Measurements from ENCODE around the gene FOXD2.

Gene FOXD2

DNA sequence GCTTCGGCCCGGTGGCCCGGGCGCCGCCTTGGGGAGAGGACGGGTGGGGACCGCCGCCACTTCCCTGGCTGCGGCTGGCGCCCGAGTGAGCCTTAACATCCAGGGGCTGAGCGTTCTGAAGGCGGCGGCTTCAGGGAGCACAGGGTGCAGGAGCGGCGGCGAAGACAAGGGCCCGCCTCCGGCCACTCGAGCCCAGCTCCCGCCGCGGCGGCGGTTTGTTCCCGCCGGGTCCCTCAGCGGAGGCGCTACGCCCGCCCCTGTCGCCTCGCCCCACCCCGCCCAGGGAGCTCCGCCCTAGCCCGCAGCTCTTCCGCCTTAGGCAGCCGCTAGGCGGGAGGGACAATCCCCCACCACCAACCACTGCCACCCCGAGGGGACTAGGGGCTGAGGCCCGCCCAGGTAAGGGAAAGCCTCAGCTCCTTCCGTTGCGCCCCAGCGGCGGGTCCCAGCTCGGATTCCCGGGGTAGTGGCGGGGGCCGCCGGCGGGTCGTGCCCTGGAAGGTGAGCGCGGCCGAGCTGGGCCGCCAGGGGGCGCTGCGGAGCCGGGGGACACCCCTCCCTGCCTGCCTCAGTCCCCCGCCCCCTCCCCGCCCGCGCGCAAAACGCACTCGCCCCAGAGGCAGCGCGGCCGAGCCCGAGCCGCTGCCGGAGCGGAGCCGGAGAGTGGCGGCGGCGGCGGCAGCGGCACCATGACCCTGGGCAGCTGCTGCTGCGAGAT is at the start of gene FOXD2:
TSS of gene FOXD2 (plus strand) at position 598 of the 718 bp plus-strand sequence. CDS start at position 690, 92 bp downstream.
- Mint-ChIP-seq H3K9me3 (no peaks in the 10 kb centered on the region), H3K4me3 (peak within 1 kb of the TSS; percentile 92), H3K27me3 (peaks cover 19% of the 10 kb centered on the region), H3K4me1 (peaks cover 32% of the 10 kb centered on the region), H3K36me3 (no peaks in the 10 kb centered on the region), H3K27ac (peak within 1 kb of the TSS; percentile 65)

DNA sequence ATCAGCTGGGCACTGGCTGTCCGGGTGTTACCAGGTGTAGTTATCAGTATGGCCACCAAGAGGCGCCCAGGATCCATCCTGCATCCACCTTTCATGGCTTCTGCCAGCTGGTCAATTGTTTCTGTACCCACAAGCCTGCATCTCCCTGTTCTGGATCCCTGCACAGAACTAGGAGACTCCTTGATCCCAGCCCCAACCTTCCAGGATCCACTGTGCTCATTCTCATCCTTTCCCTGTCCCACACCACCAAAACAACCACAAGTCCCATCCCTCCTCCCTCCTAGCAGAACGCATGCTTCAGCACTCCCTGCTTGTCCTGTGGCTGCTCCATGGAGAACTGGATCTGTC is 49.0 kb upstream of the FOXD2 start:
- Mint-ChIP-seq H3K4me3 (no peak overlapping the region), H3K9me3 (no peaks in the 10 kb centered on the region), H3K27ac (no peak overlapping the region), H3K27me3 (peaks cover 2% of the 10 kb centered on the region), H3K4me1 (no peaks in the 10 kb centered on the region), H3K36me3 (peaks cover 2% of the 10 kb centered on the region)

DNA sequence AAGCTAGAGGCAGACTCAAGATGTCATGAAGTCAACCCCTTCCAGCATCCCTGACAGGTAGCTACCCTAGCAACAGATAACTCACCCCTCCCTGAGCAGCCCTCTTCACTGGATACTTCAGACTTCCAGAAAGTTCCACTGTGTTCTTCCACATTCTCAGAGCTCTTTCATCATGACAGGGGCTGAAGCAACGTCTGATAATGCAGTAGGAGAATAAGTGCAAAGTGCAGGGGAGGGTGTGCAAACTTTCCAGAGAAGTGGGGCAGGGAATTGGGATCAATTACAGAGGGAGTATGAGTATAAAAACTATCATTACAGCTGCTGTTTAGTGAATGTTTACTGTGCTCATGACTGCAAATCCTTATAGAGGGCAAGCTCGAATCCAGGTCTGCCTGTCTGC is 48.1 kb upstream of the FOXD2 start:
- Mint-ChIP-seq H3K27ac (no peak overlapping the region), H3K4me1 (no peaks in the 10 kb centered on the region), H3K36me3 (no peaks in the 10 kb centered on the region), H3K4me3 (no peak overlapping the region), H3K9me3 (no peaks in the 10 kb centered on the region), H3K27me3 (peaks cover 7% of the 10 kb centered on the region)

DNA sequence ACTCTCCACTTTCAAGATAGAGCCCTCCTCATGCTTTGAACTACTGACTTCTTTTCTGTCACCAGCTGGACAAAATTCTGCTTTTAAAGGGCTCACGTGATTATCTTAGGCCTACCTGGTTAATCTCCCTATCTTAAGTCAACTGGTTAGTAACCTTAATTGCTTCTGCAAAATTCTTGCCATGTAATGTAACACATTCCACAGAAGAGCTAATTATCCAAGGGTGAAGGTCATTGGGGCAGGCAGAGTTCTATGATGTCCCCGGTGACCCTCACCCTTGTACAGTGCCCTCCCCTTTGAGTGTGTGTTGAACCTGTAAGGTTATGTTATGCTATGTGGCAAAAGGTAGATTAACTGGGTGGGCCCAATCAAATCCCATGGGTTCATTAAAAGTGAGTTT is 47.0 kb upstream of the FOXD2 start:
- Mint-ChIP-seq H3K27ac (no peak overlapping the region), H3K4me3 (no peak overlapping the region), H3K27me3 (peaks cover 7% of the 10 kb centered on the region), H3K4me1 (no peaks in the 10 kb centered on the region), H3K9me3 (no peaks in the 10 kb centered on the region), H3K36me3 (no peaks in the 10 kb centered on the region)

DNA sequence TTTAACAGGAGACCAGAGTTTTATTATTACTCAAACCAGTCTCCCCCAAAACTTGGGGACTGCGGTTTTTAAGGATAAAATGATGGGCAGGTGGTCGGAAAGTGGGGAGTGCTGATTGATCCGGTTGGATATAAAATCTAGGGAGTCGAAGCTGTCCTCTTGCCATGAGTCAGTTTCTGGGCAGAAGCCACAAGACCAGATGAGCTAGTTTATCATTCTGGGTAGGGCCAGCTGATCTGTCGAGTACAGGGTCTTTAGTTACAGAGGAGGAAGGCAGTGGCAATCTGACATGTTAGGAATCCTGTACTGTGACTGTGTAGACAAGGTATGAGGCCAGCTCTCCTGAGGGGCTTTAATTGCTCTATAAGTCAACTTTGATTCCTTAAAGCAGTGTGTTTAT is 44.7 kb upstream of the FOXD2 start:
- no peaks in the 10 kb centered on the region for H3K36me3 Mint-ChIP-seq
- no peak overlapping the region for H3K27ac Mint-ChIP-seq
- no peaks in the 10 kb centered on the region for H3K9me3 Mint-ChIP-seq
- no peaks in the 10 kb centered on the region for H3K4me1 Mint-ChIP-seq
- H3K27me3 Mint-ChIP-seq: peaks cover 10% of the 10 kb centered on the region
- no peak overlapping the region for H3K4me3 Mint-ChIP-seq

DNA sequence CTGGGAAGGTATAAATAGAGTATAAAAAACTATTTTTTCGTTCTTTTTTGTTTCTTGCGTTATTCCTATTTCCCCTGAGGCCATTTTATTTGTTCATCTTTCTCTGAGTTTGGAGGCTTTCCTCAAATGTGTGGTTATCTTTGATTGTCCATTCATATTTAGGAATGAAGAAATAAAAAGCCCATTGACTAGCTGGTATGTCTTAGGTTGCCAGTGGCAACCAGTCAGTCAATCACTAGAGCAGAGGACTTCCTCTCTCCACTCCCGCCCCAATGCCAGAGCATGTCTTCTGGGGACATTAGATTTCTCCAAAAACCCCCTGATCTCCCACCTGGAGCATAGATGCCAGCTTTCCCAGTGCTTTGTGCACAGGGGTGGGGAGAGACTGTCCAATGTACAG is 42.4 kb upstream of the FOXD2 start:
- Mint-ChIP-seq H3K27me3 (peaks cover 12% of the 10 kb centered on the region), H3K4me3 (no peak overlapping the region), H3K36me3 (no peaks in the 10 kb centered on the region), H3K4me1 (no peaks in the 10 kb centered on the region), H3K27ac (no peak overlapping the region), H3K9me3 (no peaks in the 10 kb centered on the region)

DNA sequence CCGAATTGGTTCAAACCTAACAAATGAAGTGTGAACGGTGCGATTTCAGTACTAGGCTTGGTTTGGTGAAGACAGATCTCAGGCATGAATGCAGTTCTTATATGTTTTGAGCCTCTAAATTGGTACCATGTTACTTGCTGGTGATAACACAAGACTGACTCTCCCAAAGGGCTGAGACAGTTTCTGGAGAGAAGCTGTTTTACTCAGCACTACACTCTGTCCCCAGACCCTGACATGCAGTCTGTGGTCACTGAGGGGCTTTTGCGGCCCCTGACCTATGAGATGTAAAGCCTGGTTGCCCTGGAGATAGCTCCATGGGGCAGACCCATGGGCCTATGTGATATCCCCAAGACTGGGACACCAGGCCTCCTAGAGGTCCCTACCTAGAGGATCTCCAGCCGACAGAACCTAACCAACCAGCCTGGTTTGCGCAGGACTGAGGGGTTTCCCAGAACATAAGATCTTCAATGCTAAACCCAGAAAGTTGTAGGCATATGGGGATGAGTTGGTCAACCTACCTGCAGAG is 41.1 kb upstream of the FOXD2 start:
- Mint-ChIP-seq H3K4me1 (no peaks in the 10 kb centered on the region), H3K9me3 (no peaks in the 10 kb centered on the region), H3K36me3 (no peaks in the 10 kb centered on the region), H3K27me3 (peaks cover 16% of the 10 kb centered on the region), H3K4me3 (no peak overlapping the region), H3K27ac (no peak overlapping the region)

DNA sequence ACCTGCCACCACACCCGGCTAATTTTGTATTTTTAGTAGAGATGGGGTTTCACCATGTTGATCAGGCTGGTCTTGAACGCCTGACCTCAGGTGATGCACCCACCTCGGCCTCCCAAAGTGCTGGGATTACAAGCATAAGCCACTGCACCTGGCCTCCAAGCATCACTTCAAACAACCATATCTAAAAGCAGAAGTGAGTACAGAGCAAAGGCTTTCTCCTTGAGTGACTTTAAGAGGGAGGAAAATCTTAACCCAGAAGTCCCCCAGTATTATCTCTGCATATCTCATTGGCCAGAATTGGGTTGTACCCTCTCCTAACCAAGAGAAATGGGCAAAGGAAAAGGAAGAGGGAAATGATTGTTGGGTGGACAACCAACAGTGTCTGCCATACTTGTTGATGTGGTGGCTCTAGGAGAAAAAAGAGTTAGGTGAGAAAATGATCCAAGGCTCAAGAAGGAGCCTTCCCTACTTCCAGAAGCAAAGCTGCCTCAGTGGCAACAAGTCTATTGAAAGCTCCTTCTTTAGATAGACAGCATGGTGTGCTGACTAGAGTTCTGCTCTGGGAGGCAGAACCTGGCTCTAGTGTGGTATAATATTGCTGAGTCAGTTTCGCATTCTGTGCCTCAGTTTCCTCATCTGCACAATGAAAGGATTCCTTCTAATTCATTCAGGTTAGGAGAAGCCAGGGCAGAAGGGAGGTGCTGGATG is 38.6 kb upstream of the FOXD2 start:
- peaks cover 12% of the 10 kb centered on the region for H3K27me3 Mint-ChIP-seq
- no peaks in the 10 kb centered on the region for H3K36me3 Mint-ChIP-seq
- H3K4me1 Mint-ChIP-seq: no peaks in the 10 kb centered on the region
- no peaks in the 10 kb centered on the region for H3K9me3 Mint-ChIP-seq
- H3K4me3 Mint-ChIP-seq: no peak overlapping the region
- no peak overlapping the region for H3K27ac Mint-ChIP-seq

DNA sequence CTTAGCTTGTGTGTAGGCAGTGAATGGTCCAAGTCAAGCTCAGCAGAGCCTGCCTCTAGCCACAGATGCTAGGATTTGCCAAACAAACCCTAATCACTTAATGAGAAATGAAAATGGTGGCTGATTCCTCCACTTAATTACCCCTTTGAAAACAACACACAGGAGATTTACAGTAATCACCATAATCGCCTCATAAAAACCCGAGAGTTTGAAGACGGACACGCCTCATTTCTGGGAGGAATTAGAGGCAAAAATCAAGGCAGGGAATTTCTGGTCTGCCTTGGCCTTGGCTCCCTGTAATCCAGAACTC is 38.0 kb upstream of the FOXD2 start:
- no peaks in the 10 kb centered on the region for H3K4me1 Mint-ChIP-seq
- H3K9me3 Mint-ChIP-seq: no peaks in the 10 kb centered on the region
- no peak overlapping the region for H3K4me3 Mint-ChIP-seq
- H3K27me3 Mint-ChIP-seq: peaks cover 9% of the 10 kb centered on the region
- no peaks in the 10 kb centered on the region for H3K36me3 Mint-ChIP-seq
- H3K27ac Mint-ChIP-seq: no peak overlapping the region

DNA sequence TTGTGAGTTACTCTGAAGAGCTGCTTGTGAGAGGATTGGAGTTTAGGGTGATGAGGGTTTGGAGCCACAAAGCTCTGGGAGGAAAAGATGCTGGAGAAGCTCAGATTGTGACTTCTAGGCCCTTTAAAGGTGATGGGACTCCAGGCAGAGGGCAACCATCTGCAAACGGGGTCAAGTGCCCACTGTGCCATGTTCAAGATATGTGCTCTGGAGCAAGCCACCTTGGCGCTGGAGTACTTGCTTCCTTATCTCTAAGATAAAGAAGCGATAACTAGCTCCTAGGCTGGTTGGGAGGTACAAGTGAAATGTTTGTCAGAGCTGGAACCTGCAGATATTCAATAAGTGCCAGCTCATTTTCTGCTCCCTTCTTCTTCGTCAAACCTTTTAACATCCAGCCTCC is 36.1 kb upstream of the FOXD2 start:
- H3K4me3 Mint-ChIP-seq: no peak overlapping the region
- no peaks in the 10 kb centered on the region for H3K36me3 Mint-ChIP-seq
- H3K27ac Mint-ChIP-seq: no peak overlapping the region
- peaks cover 14% of the 10 kb centered on the region for H3K27me3 Mint-ChIP-seq
- no peaks in the 10 kb centered on the region for H3K4me1 Mint-ChIP-seq
- no peaks in the 10 kb centered on the region for H3K9me3 Mint-ChIP-seq

DNA sequence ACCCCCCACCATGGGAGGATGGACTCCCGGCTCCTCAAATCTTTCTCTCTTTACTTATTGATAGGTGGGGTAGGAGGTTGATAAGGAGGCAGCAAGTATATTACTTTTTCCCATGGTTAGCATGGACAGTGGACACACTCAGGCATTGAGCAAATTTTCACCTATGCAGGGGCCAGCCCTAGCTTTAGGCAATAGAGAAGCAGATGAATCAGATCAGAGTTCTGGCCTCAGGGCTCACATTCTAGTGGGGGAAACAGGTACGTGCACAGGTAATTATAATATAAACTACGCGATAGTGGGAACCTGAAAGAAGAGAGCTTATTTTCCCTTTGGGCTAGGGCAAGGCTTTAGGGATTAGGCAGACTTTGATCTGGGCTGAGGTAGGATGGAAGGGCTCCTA is 35.3 kb upstream of the FOXD2 start:
- H3K4me3 Mint-ChIP-seq: no peak overlapping the region
- H3K36me3 Mint-ChIP-seq: no peaks in the 10 kb centered on the region
- no peaks in the 10 kb centered on the region for H3K9me3 Mint-ChIP-seq
- no peaks in the 10 kb centered on the region for H3K4me1 Mint-ChIP-seq
- no peak overlapping the region for H3K27ac Mint-ChIP-seq
- H3K27me3 Mint-ChIP-seq: peaks cover 10% of the 10 kb centered on the region

DNA sequence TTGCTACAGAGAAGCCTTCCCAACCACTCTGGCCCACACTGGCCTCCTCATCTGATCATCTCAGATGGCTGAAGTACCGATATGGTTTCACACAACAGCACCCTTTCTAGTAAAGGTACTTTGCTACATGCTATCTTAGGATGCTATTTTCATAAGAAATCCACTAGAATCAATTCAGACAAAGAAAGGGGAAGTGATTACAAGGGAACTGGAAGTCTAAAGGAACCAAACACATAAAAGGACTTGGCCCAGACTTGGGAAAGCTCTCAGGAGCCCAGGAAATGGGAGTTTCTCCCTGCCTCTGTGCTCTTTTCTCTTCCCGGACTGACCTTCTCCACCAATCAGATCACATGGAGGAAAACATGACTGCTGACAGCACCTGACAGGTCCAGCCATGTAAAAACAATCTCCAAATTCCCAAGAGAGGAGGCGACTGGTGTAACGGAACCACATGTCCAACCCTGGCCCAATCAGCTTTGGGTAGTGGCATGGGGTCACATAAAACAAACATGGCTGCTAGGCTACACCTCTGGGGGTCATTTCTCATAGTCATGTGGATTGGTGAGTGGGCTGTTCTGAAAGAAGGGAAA is 34.4 kb upstream of the FOXD2 start:
- Mint-ChIP-seq H3K36me3 (no peaks in the 10 kb centered on the region), H3K27ac (no peak overlapping the region), H3K4me1 (no peaks in the 10 kb centered on the region), H3K9me3 (no peaks in the 10 kb centered on the region), H3K27me3 (peaks cover 10% of the 10 kb centered on the region), H3K4me3 (no peak overlapping the region)

DNA sequence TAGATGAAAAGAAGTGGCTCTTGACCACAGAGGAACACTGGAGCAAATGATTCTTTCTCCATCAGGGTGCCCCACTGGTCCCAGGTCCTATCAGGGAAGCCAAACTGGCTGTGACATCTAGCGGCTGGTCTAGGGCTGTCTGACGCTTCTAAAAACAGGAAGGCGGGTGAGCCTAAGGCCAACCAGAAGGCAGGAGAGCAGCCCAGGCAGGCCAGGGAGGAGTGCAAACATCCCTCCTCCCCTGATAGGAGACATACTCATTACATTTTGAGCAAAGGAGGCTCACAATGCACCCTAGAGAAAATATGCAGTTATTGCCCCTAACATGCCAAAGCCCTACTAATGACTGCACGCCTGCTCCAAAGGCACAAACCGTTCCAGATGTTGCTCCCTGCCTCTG is 32.1 kb upstream of the FOXD2 start:
- no peaks in the 10 kb centered on the region for H3K9me3 Mint-ChIP-seq
- no peak overlapping the region for H3K4me3 Mint-ChIP-seq
- peaks cover 9% of the 10 kb centered on the region for H3K27me3 Mint-ChIP-seq
- H3K4me1 Mint-ChIP-seq: no peaks in the 10 kb centered on the region
- no peaks in the 10 kb centered on the region for H3K36me3 Mint-ChIP-seq
- H3K27ac Mint-ChIP-seq: no peak overlapping the region

DNA sequence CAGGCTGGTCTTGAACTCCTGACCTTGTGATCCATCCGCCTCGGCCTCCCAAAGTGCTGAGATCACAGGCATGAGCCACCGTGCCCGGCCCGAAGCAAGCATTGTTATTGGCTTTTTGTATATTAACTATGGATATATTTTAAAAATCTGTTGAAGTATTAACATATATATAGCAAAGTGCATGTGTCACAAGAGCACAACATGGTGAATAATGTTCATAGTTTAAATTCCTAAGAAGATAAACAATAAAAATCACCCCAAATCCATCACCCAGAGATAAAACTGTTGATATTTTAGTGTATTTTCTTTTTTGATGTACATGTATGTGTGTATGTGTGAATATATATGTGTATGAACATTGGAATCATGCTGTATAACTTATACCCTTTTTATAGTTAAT is 30.9 kb upstream of the FOXD2 start:
- no peaks in the 10 kb centered on the region for H3K4me1 Mint-ChIP-seq
- H3K36me3 Mint-ChIP-seq: no peaks in the 10 kb centered on the region
- peaks cover 4% of the 10 kb centered on the region for H3K27me3 Mint-ChIP-seq
- H3K4me3 Mint-ChIP-seq: no peak overlapping the region
- H3K9me3 Mint-ChIP-seq: no peaks in the 10 kb centered on the region
- H3K27ac Mint-ChIP-seq: no peak overlapping the region

DNA sequence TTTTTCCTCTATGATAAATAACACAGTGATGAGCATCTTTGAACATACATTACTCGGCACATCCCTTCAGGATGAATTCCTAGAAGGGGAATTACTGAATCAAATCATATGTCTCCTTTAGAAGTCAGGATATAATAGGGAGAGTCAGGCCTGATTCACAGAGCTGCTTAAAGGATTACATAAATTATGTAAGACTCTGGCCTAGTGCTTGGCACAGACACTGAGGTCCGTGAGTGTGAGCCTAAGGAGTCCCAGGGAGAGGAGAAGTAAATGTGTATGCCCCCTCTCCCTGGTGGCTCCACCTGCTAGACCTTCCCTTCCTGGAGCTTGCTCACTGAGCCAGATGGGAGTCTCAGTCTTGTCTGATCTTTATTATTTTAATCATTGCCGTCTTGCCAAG is 30.4 kb upstream of the FOXD2 start:
- Mint-ChIP-seq H3K27ac (no peak overlapping the region), H3K27me3 (peaks cover 4% of the 10 kb centered on the region), H3K4me3 (no peak overlapping the region), H3K9me3 (no peaks in the 10 kb centered on the region), H3K4me1 (no peaks in the 10 kb centered on the region), H3K36me3 (no peaks in the 10 kb centered on the region)

DNA sequence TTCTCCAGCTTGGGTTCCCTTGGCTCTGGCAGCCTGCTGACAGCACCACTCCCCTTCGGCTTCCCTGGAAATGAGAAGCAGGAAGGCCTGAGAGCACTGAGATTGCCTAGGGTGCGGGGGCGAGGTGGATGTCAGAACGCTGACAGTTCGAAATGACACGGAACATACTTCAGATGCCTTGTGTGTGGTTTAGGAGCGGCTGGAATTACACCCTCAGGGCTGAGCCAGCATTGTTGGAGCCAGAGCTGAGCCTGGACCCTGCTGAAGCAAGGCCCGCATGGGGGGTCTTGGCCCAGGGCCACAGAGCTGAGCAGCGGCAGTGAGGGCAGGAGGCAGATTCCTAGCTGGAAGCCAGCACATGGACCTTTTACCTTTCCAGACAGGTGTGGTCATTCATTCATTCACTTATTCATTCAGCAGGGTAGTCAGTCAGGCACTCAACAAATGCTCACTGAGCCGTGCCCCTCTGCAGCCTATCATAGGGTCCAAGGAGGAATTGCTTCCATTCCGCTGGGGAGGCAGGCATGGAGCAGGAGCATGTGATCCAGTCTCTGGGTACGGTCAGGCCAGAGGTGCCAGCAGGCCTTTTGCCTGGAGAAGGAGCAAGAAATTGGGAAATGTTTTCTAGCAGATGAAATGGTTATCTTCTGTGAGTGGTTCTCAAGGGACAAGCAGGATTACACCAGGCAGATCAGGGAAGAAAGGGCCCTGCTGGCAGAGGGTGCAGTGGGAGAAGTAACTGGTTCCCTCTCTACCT is 28.4 kb upstream of the FOXD2 start:
- H3K9me3 Mint-ChIP-seq: no peaks in the 10 kb centered on the region
- no peak overlapping the region for H3K4me3 Mint-ChIP-seq
- H3K27ac Mint-ChIP-seq: no peak overlapping the region
- no peaks in the 10 kb centered on the region for H3K36me3 Mint-ChIP-seq
- no peaks in the 10 kb centered on the region for H3K4me1 Mint-ChIP-seq
- H3K27me3 Mint-ChIP-seq: peaks cover 8% of the 10 kb centered on the region

Data from activated naive CD4-positive, alpha-beta T cell treated with anti-CD3 and anti-CD28 coated beads, Interleukin-2, amount 50 U/mL, for 24 hours (primary cell).